ENCODE results near the gene HELZ2.

DNA sequence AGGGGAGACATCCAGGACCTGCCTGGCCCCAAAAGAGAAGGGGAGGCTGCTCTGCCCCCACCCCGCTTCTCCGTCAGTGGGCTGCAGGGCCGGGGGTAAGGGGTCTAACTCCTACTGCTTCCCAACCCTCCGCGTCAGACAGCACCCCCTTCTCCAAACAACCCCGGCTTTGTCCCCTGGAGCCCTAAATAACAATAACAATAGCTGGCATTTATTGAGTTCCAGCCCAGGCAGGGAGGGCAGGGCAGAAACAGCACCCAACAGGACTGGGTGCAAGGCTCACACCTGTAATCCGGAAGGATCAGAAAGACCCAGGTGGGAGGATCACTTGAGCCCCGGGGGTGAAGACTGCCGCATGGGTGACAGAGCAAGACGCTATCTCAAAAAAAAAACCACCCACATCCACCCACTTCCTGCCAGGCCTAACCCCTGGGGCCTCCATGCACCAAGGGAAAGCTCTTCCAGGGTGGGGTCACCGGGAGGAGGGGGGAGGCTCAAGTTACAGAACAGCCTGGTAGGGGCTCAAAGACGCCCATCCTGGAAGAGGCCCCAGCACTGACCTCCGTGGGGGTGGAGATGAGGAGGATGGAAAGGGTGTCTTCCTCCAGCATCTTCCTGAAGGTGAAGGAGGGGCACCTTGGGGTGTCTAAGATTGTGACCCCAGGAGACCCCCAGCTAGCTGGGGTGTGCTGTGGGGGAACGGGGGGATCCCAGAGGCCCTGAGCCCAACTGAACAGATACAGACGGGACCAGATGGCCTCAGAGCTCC is 21.4 kb downstream of the HELZ2 start:
- TF ChIP-seq, protein P1, sequence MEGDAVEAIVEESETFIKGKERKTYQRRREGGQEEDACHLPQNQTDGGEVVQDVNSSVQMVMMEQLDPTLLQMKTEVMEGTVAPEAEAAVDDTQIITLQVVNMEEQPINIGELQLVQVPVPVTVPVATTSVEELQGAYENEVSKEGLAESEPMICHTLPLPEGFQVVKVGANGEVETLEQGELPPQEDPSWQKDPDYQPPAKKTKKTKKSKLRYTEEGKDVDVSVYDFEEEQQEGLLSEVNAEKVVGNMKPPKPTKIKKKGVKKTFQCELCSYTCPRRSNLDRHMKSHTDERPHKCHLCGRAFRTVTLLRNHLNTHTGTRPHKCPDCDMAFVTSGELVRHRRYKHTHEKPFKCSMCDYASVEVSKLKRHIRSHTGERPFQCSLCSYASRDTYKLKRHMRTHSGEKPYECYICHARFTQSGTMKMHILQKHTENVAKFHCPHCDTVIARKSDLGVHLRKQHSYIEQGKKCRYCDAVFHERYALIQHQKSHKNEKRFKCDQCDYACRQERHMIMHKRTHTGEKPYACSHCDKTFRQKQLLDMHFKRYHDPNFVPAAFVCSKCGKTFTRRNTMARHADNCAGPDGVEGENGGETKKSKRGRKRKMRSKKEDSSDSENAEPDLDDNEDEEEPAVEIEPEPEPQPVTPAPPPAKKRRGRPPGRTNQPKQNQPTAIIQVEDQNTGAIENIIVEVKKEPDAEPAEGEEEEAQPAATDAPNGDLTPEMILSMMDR (IDR thresholded peaks at IDR 0.05; ENCODE audit: insufficient read depth, low read length): no peak
- TF ChIP-seq, protein P2, sequence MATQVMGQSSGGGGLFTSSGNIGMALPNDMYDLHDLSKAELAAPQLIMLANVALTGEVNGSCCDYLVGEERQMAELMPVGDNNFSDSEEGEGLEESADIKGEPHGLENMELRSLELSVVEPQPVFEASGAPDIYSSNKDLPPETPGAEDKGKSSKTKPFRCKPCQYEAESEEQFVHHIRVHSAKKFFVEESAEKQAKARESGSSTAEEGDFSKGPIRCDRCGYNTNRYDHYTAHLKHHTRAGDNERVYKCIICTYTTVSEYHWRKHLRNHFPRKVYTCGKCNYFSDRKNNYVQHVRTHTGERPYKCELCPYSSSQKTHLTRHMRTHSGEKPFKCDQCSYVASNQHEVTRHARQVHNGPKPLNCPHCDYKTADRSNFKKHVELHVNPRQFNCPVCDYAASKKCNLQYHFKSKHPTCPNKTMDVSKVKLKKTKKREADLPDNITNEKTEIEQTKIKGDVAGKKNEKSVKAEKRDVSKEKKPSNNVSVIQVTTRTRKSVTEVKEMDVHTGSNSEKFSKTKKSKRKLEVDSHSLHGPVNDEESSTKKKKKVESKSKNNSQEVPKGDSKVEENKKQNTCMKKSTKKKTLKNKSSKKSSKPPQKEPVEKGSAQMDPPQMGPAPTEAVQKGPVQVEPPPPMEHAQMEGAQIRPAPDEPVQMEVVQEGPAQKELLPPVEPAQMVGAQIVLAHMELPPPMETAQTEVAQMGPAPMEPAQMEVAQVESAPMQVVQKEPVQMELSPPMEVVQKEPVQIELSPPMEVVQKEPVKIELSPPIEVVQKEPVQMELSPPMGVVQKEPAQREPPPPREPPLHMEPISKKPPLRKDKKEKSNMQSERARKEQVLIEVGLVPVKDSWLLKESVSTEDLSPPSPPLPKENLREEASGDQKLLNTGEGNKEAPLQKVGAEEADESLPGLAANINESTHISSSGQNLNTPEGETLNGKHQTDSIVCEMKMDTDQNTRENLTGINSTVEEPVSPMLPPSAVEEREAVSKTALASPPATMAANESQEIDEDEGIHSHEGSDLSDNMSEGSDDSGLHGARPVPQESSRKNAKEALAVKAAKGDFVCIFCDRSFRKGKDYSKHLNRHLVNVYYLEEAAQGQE (IDR thresholded peaks at IDR 0.05; ENCODE audit: insufficient replicate concordance, low read depth): no peak
- TF ChIP-seq GABPA (IDR thresholded peaks at IDR 0.05; ENCODE audit: low read depth) (no peak), POLR2AphosphoS5 (IDR thresholded peaks at IDR 0.05; ENCODE audit: low read depth) (no peak)
